ENCODE measurements around the gene ARHGAP26. TPM values are rescaled to one million over a fixed set of nuclear protein-coding genes. Genes with fewer than 3 reads are reported as not detected.

ARHGAP26 gene
- total RNA-seq, 1 donor from 2014 or later = 14.1 TPM

DNA sequence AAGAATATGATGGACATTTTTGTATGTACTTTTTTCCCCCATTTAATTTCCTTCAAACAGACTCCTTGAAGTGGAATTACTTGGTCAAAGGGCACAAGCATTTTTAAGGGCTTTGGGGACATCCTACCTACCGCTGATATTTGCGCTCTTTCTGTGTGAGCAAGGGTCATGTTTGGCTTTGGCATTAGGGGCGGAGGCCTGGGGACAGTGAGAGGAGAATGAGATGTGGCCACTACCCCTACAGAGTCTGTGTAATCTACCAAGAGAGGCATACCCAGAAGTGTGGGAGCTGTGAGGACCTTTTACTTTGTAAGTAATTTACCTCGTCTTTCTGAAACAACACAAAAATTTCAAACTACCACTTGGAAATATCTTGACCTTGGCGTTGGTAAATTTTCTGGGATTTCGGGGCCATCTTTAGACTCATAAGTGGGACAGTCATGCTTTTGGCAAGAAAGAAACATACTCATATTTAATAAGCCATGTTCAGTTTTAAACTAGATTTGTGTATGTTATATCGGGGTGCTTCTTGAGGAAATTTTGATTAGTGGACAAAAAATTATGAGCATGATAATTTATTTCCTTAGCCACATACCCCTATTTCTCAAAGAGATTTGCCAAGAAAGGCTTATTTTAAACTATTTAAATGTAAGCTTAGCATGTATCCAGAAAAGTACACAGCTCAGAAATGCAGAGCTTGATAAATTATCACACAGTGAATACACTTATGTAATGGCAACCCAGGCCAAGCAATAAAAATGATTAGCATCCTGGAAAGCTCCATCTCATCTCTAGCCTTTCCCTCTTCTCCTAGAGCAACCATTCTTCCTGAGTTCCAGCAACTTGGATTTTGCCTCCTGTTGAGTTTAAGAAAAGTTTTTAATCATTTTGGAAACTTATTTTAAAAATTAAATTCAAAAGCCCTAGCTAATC lies 63.6 kb downstream of the ARHGAP26 start:
- no peak for DNase-seq (ENCODE audit: extremely low spot score, unreplicated experiment)
- H3K36me3 Mint-ChIP-seq (ENCODE audit: unreplicated experiment) = peaks cover 4% of the 10 kb centered on the region
- H3K9me3 Mint-ChIP-seq (ENCODE audit: unreplicated experiment) = no peaks in the 10 kb centered on the region
- H3K27ac Mint-ChIP-seq (ENCODE audit: unreplicated experiment) = no peak overlapping the region
- H3K4me3 Mint-ChIP-seq (ENCODE audit: unreplicated experiment) = no peak overlapping the region
- no peak for TF ChIP-seq CTCF (IDR thresholded peaks at IDR 0.05)
- H3K4me1 Mint-ChIP-seq (ENCODE audit: unreplicated experiment) = peaks cover 26% of the 10 kb centered on the region
- H3K27me3 Mint-ChIP-seq (ENCODE audit: unreplicated experiment) = no peaks in the 10 kb centered on the region

GRCh38 chr5:142834504-142834903 lies 64.3 kb downstream of the ARHGAP26 start:
- peaks cover 4% of the 10 kb centered on the region for H3K36me3 Mint-ChIP-seq (ENCODE audit: unreplicated experiment)
- peaks cover 22% of the 10 kb centered on the region for H3K4me1 Mint-ChIP-seq (ENCODE audit: unreplicated experiment)
- H3K27ac Mint-ChIP-seq (ENCODE audit: unreplicated experiment) = no peak overlapping the region
- no peaks in the 10 kb centered on the region for H3K9me3 Mint-ChIP-seq (ENCODE audit: unreplicated experiment)
- no peak for TF ChIP-seq CTCF (IDR thresholded peaks at IDR 0.05)
- H3K27me3 Mint-ChIP-seq (ENCODE audit: unreplicated experiment) = no peaks in the 10 kb centered on the region
- no peak for DNase-seq (ENCODE audit: extremely low spot score, unreplicated experiment)
- H3K4me3 Mint-ChIP-seq (ENCODE audit: unreplicated experiment) = no peak overlapping the region

GRCh38 chr5:142835540-142835939 lies 65.4 kb downstream of the ARHGAP26 start:
- peaks cover 12% of the 10 kb centered on the region for H3K4me1 Mint-ChIP-seq (ENCODE audit: unreplicated experiment)
- no peak for TF ChIP-seq CTCF (IDR thresholded peaks at IDR 0.05)
- no peak overlapping the region for H3K4me3 Mint-ChIP-seq (ENCODE audit: unreplicated experiment)
- no peak overlapping the region for H3K27ac Mint-ChIP-seq (ENCODE audit: unreplicated experiment)
- no peak for DNase-seq (ENCODE audit: extremely low spot score, unreplicated experiment)
- peaks cover 4% of the 10 kb centered on the region for H3K36me3 Mint-ChIP-seq (ENCODE audit: unreplicated experiment)
- H3K27me3 Mint-ChIP-seq (ENCODE audit: unreplicated experiment) = no peaks in the 10 kb centered on the region
- no peaks in the 10 kb centered on the region for H3K9me3 Mint-ChIP-seq (ENCODE audit: unreplicated experiment)

DNA sequence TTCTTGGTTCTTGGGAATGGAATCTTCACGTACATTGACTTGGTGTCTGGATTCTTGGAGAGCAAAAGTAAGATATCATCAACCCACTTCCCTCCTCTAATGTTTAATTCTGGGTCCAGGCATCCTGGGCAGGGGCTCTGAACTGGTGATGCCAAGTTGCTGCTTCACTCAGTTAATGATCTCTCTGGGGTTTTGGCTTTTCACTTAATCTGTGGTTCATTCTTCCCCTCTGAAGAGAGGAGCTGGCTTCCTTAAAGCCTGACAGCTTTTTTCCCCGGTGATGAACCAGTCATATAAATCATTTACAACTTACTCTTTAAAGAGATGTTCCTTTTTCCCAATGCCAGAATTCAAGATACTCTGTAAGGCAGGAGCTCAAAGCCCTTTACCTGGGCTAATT lies 65.9 kb downstream of the ARHGAP26 start:
- Mint-ChIP-seq H3K4me3 (ENCODE audit: unreplicated experiment) (no peak overlapping the region), H3K27ac (ENCODE audit: unreplicated experiment) (no peak overlapping the region), H3K36me3 (ENCODE audit: unreplicated experiment) (peaks cover 4% of the 10 kb centered on the region), H3K4me1 (ENCODE audit: unreplicated experiment) (peaks cover 7% of the 10 kb centered on the region), H3K9me3 (ENCODE audit: unreplicated experiment) (no peaks in the 10 kb centered on the region), H3K27me3 (ENCODE audit: unreplicated experiment) (no peaks in the 10 kb centered on the region)
- no peak for DNase-seq (ENCODE audit: extremely low spot score, unreplicated experiment)
- TF ChIP-seq CTCF (IDR thresholded peaks at IDR 0.05) = no peak

GRCh38 chr5:142837081-142837725 lies 67.0 kb downstream of the ARHGAP26 start:
- no peak for DNase-seq (ENCODE audit: extremely low spot score, unreplicated experiment)
- H3K4me3 Mint-ChIP-seq (ENCODE audit: unreplicated experiment) = no peak overlapping the region
- peaks cover 2% of the 10 kb centered on the region for H3K36me3 Mint-ChIP-seq (ENCODE audit: unreplicated experiment)
- H3K9me3 Mint-ChIP-seq (ENCODE audit: unreplicated experiment) = no peaks in the 10 kb centered on the region
- no peaks in the 10 kb centered on the region for H3K27me3 Mint-ChIP-seq (ENCODE audit: unreplicated experiment)
- H3K27ac Mint-ChIP-seq (ENCODE audit: unreplicated experiment) = no peak overlapping the region
- no peak for TF ChIP-seq CTCF (IDR thresholded peaks at IDR 0.05)
- H3K4me1 Mint-ChIP-seq (ENCODE audit: unreplicated experiment) = peaks cover 3% of the 10 kb centered on the region

Data from osteocyte (in vitro differentiated cells).